ENCODE data around the gene GALP. TPM values are rescaled to one million over a fixed set of nuclear protein-coding genes. Genes with fewer than 3 reads are reported as not detected.

GALP gene
- total RNA-seq, 1 experiment from 2014 or later, result not detected

- Histone ChIP-seq H3K14ac (ENCODE audit: insufficient read depth, low read length) (no peak overlapping the region), H3K27me3 (ENCODE audit: insufficient read depth, low read length) (no peaks in the 10 kb centered on the region), H3K79me2 (ENCODE audit: insufficient read depth, low read length) (no peaks in the 10 kb centered on the region), H3K56ac (ENCODE audit: insufficient read length, low read depth, low read length) (no peak overlapping the region), H4K91ac (ENCODE audit: insufficient read length, low read depth, low read length) (no peak overlapping the region), H2BK20ac (ENCODE audit: low read depth, low read length, poor library complexity, severe bottlenecking) (no peak overlapping the region), H2BK15ac (ENCODE audit: low read depth, low read length) (no peak overlapping the region), H3K18ac (ENCODE audit: insufficient read length, low read depth, low read length) (no peak overlapping the region), H3K9ac (ENCODE audit: extremely low read depth, insufficient read length, low read length) (no peak overlapping the region), H2BK12ac (ENCODE audit: insufficient read length, low read depth, low read length) (no peak overlapping the region), H4K8ac (replicated peaks; ENCODE audit: insufficient read length, low read depth, low read length) (no peak overlapping the region), H4K20me1 (ENCODE audit: control insufficient read depth, insufficient read depth, insufficient read length) (no peaks in the 10 kb centered on the region), H2BK120ac (ENCODE audit: low read depth, low read length, poor library complexity, severe bottlenecking) (no peak overlapping the region), H2AK5ac (ENCODE audit: insufficient read length, low read length) (no peak overlapping the region), H4K5ac (ENCODE audit: insufficient read length, low read depth, low read length) (no peak overlapping the region), H3K23ac (ENCODE audit: insufficient read length, low read depth, low read length) (no peak overlapping the region), H3K4me1 (ENCODE audit: insufficient read depth, low read length) (peaks cover 2% of the 10 kb centered on the region; the same call in 1 of the 2 replicates), H3T11ph (ENCODE audit: low read length) (no peak overlapping the region), H3K9me3 (ENCODE audit: control insufficient read depth, low read depth, low read length) (no peaks in the 10 kb centered on the region), H3K79me1 (ENCODE audit: insufficient read depth, low read depth, low read length, poor library complexity, severe bottlenecking) (no peaks in the 10 kb centered on the region), H3K4ac (ENCODE audit: low read depth, low read length) (no peak overlapping the region), H3K23me2 (ENCODE audit: insufficient read length, low read depth, low read length, poor library complexity, severe bottlenecking) (no peaks in the 10 kb centered on the region), H2BK5ac (ENCODE audit: insufficient read length, low read length) (no peak overlapping the region), H3K4me2 (ENCODE audit: insufficient read depth, insufficient read length, low read length) (no peak overlapping the region), H3K27ac (ENCODE audit: insufficient read length, low read depth, low read length) (no peak overlapping the region), H2AFZ (ENCODE audit: low read length) (no peak overlapping the region)
- H3K36me3 Mint-ChIP-seq (ENCODE audit: insufficient read depth in 1 of 3, low read depth in 3 of 3), result peaks cover 21 to 28% (median 27%) of the 10 kb centered on the region in 3 experiments
- no peaks in the 10 kb centered on the region for H3K27me3 Mint-ChIP-seq (ENCODE audit: low read depth)
- no CpG with 5 or more reads among the region's 11 CpGs for WGBS (ENCODE audit: extremely low coverage, insufficient read length, low lambda C conversion rate)
- peak overlapping the region in 1 of 3 experiments; percentile 64; a peak in 1 of 7 replicates for H3K27ac Mint-ChIP-seq
- no peaks in the 10 kb centered on the region; a peak in 2 of 5 replicates for H3K9me3 Mint-ChIP-seq
- no peak overlapping the region for H3K4me3 Mint-ChIP-seq
- DNase-seq, result no peak
- peaks cover 19 to 20% of the 10 kb centered on the region in 2 experiments for H3K4me1 Mint-ChIP-seq
- TF ChIP-seq, protein P1, sequence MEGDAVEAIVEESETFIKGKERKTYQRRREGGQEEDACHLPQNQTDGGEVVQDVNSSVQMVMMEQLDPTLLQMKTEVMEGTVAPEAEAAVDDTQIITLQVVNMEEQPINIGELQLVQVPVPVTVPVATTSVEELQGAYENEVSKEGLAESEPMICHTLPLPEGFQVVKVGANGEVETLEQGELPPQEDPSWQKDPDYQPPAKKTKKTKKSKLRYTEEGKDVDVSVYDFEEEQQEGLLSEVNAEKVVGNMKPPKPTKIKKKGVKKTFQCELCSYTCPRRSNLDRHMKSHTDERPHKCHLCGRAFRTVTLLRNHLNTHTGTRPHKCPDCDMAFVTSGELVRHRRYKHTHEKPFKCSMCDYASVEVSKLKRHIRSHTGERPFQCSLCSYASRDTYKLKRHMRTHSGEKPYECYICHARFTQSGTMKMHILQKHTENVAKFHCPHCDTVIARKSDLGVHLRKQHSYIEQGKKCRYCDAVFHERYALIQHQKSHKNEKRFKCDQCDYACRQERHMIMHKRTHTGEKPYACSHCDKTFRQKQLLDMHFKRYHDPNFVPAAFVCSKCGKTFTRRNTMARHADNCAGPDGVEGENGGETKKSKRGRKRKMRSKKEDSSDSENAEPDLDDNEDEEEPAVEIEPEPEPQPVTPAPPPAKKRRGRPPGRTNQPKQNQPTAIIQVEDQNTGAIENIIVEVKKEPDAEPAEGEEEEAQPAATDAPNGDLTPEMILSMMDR (conservative IDR thresholded peaks at IDR 0.05), result no peak
These were observed 19.0 kb upstream of the GALP start for GRCh38 chr19:56156768-56157167.

Data from H9 (cell line).